ENCODE results near the gene ZNF282.
A peak's percentile ranks its signal among the peaks of the same experiment; 100 is the strongest.

ZNF282 gene

GRCh38 chr7:149205690-149206381 is 10.5 kb downstream of the ZNF282 start:
- Mint-ChIP-seq H3K4me1 (no peaks in the 10 kb centered on the region), H3K4me3 (no peak overlapping the region), H3K27ac (peak overlapping the region in 1 of 3 experiments; percentile 3), H3K9me3 (no peaks in the 10 kb centered on the region), H3K36me3 (ENCODE audit: low read depth) (peaks cover 83% of the 10 kb centered on the region), H3K27me3 (ENCODE audit: low read depth) (no peaks in the 10 kb centered on the region)
- TF ChIP-seq CTCF (IDR thresholded peaks at IDR 0.05; ENCODE audit: unreplicated experiment in 3 of 3), result no peak

- no peak overlapping the region for H3K27ac Mint-ChIP-seq
- no peaks in the 10 kb centered on the region for H3K9me3 Mint-ChIP-seq
- no peak overlapping the region for H3K4me3 Mint-ChIP-seq
- no peaks in the 10 kb centered on the region for H3K27me3 Mint-ChIP-seq (ENCODE audit: low read depth)
- no peak for TF ChIP-seq CTCF (IDR thresholded peaks at IDR 0.05; ENCODE audit: unreplicated experiment in 3 of 3)
- H3K36me3 Mint-ChIP-seq (ENCODE audit: low read depth), result peaks cover 79% of the 10 kb centered on the region
- H3K4me1 Mint-ChIP-seq, result no peaks in the 10 kb centered on the region
Measured at GRCh38 chr7:149207324-149208035, 12.1 kb downstream of the ZNF282 start.

- no peaks in the 10 kb centered on the region for H3K9me3 Mint-ChIP-seq
Measured at GRCh38 chr7:149209518-149210269, 14.3 kb downstream of the ZNF282 start.

GRCh38 chr7:149210551-149210950 is 15.2 kb downstream of the ZNF282 start:
- H3K4me3 Mint-ChIP-seq, result no peak overlapping the region
- no peaks in the 10 kb centered on the region for H3K27me3 Mint-ChIP-seq (ENCODE audit: low read depth)
- no peaks in the 10 kb centered on the region for H3K9me3 Mint-ChIP-seq
- TF ChIP-seq CTCF (IDR thresholded peaks at IDR 0.05; ENCODE audit: unreplicated experiment in 3 of 3), result no peak
- no peaks in the 10 kb centered on the region for H3K4me1 Mint-ChIP-seq
- H3K27ac Mint-ChIP-seq, result no peak overlapping the region
- H3K36me3 Mint-ChIP-seq (ENCODE audit: low read depth), result peaks cover 72% of the 10 kb centered on the region

More at GRCh38 chr7:149209518-149210269, 14.3 kb downstream of the ZNF282 start:
- H3K36me3 Mint-ChIP-seq (ENCODE audit: low read depth), result peaks cover 71% of the 10 kb centered on the region
- H3K4me3 Mint-ChIP-seq, result no peak overlapping the region
- H3K4me1 Mint-ChIP-seq, result no peaks in the 10 kb centered on the region
- H3K27ac Mint-ChIP-seq, result no peak overlapping the region
- peak; percentile 33 to 47 (median 38) for TF ChIP-seq CTCF (IDR thresholded peaks at IDR 0.05; ENCODE audit: unreplicated experiment in 3 of 3)
- H3K27me3 Mint-ChIP-seq (ENCODE audit: low read depth), result no peaks in the 10 kb centered on the region

- no peak for TF ChIP-seq CTCF (IDR thresholded peaks at IDR 0.05; ENCODE audit: unreplicated experiment in 3 of 3)
- no peaks in the 10 kb centered on the region for H3K4me1 Mint-ChIP-seq
- no peak overlapping the region for H3K27ac Mint-ChIP-seq
- H3K4me3 Mint-ChIP-seq, result no peak overlapping the region
- no peaks in the 10 kb centered on the region for H3K9me3 Mint-ChIP-seq
- no peaks in the 10 kb centered on the region for H3K27me3 Mint-ChIP-seq (ENCODE audit: low read depth)
- H3K36me3 Mint-ChIP-seq (ENCODE audit: low read depth), result peaks cover 71% of the 10 kb centered on the region
Measured at GRCh38 chr7:149214020-149214720, 18.8 kb downstream of the ZNF282 start.
